Endodermal cell (in vitro differentiated cells): ENCODE data around the gene MTUS2. TPM values are rescaled to one million over a fixed set of nuclear protein-coding genes. Genes with fewer than 3 reads are reported as not detected.

Experiments
- DNase-seq: peaks from one replicate; pipeline ENCODE4 v3.0.0-alpha.2; 2017
- H3K27ac ChIP-seq: 2 replicates; pipeline ENCODE4 v1.5.1; 2013; ENCODE audit warnings: mild to moderate bottlenecking, low read depth, low read length, moderate library complexity
- H3K27me3 ChIP-seq: 2 replicates; pipeline ENCODE4 v1.6.1; 2013; ENCODE audit warnings: mild to moderate bottlenecking, low read length, moderate library complexity; ENCODE audit not compliant: insufficient read depth, control insufficient read depth, poor library complexity, severe bottlenecking
- H3K36me3 ChIP-seq: 2 replicates; pipeline ENCODE4 v1.7.0; 2013; ENCODE audit warnings: mild to moderate bottlenecking, low read length, moderate library complexity; ENCODE audit not compliant: control insufficient read depth, insufficient read depth
- H3K4me1 ChIP-seq: one replicate; pipeline ENCODE4 v1.7.0; 2013; ENCODE audit warnings: low read length; ENCODE audit not compliant: control insufficient read depth, insufficient read depth
- H3K4me3 ChIP-seq: 2 replicates; pipeline ENCODE4 v1.5.1; 2013; ENCODE audit warnings: mild to moderate bottlenecking, low read length, moderate library complexity
- H3K9ac ChIP-seq: 2 replicates; pipeline ENCODE4 v1.6.1; 2013; ENCODE audit warnings: mild to moderate bottlenecking, low read length, moderate library complexity; ENCODE audit not compliant: poor library complexity, severe bottlenecking; ENCODE audit errors: extremely low read depth
- H3K9me3 ChIP-seq: 2 replicates; pipeline ENCODE4 v1.6.1; 2013; ENCODE audit warnings: mild to moderate bottlenecking, low read length, moderate library complexity; ENCODE audit not compliant: control insufficient read depth
- H3K27ac Mint-ChIP-seq: 2 replicates; pipeline ENCODE4 v1.8.0; 2020; ENCODE audit warnings: mixed read lengths
- H3K27me3 Mint-ChIP-seq: 2 replicates; pipeline ENCODE4 v1.8.0; 2021; ENCODE audit warnings: mild to moderate bottlenecking, mixed read lengths; ENCODE audit not compliant: insufficient read depth
- H3K36me3 Mint-ChIP-seq: 2 replicates; pipeline ENCODE4 v1.8.0; 2020; ENCODE audit warnings: low read depth, mixed read lengths
- H3K4me1 Mint-ChIP-seq: 2 replicates; pipeline ENCODE4 v1.8.0; 2020; ENCODE audit warnings: mixed read lengths
- H3K4me3 Mint-ChIP-seq: 2 replicates; pipeline ENCODE4 v1.8.0; 2020; ENCODE audit warnings: mild to moderate bottlenecking, moderate library complexity, mixed read lengths
- H3K9me3 Mint-ChIP-seq: 2 replicates; pipeline ENCODE4 v1.8.0; 2020; ENCODE audit warnings: mild to moderate bottlenecking, mixed read lengths
- CTCF ChIP-seq: fragments of 200-600 bp; sonication (generic); conservative IDR thresholded peaks from 2 replicates; pipeline ENCODE4 v1.5.0; 2021; ENCODE audit warnings: antibody characterized with exemption, mild to moderate bottlenecking
- WGBS, 2 experiments: methylation state at CpG; one replicate each; pipeline versions ENCODE4 v1.1.5 to v1.1.7; 2013; ENCODE audit warnings: missing lambda C conversion rate in 2 of 2, mixed read lengths in 1 of 2; ENCODE audit not compliant: insufficient coverage in 1 of 2, insufficient read length in 1 of 2; 5-methylcytosine and 5-hydroxymethylcytosine counted together
- total RNA-seq, 2 donors: library from RNA; stranded (reverse); fragmentation: NEBNext Ultra II Directional in 1 of 2; extraction: Animal tissue kit (Norgen Biotek cat#: 25700) in 1 of 2; gene quantifications; 2 replicates in 1 of 2; 3 replicates in 1 of 2; pipeline ENCODE4 v1.2.1, GENCODE V29; 2021

MTUS2 gene
- total RNA-seq, 2 donors from 2014 or later, result 1.2 to 1.3 TPM

- no peak overlapping the region for H3K27ac Mint-ChIP-seq
- TF ChIP-seq CTCF, result no peak
Observed at GRCh38 chr13:29005035-29005762, 185.1 kb downstream of the MTUS2 start.

GRCh38 chr13:29005763-29006120, 185.6 kb downstream of the MTUS2 start:
- H3K27ac Mint-ChIP-seq, result peak overlapping the region; percentile 30
- no peak overlapping the region for H3K4me3 ChIP-seq
- 90 to 91% methylated on average over 1 to 2 of the region's 2 CpGs for WGBS, 2 experiments

More at GRCh38 chr13:29005035-29005762, 185.1 kb downstream of the MTUS2 start:
- Mint-ChIP-seq H3K9me3 (peaks cover 6% of the 10 kb centered on the region), H3K36me3 (no peaks in the 10 kb centered on the region), H3K4me3 (no peak overlapping the region), H3K4me1 (peaks cover 25% of the 10 kb centered on the region), H3K27me3 (no peaks in the 10 kb centered on the region)
- no peak overlapping the region for H3K27ac ChIP-seq
- no peak overlapping the region for H3K9ac ChIP-seq
- WGBS, 2 experiments, result 62 to 73% methylated on average over 8 of the region's 8 CpGs
- H3K4me3 ChIP-seq, result no peak overlapping the region
- no peaks in the 10 kb centered on the region for H3K36me3 ChIP-seq
- no peak for DNase-seq
- peaks cover 17% of the 10 kb centered on the region for H3K9me3 ChIP-seq
- no peaks in the 10 kb centered on the region for H3K27me3 ChIP-seq
- H3K4me1 ChIP-seq, result no peaks in the 10 kb centered on the region

GRCh38 chr13:29006359-29006850, 186.3 kb downstream of the MTUS2 start:
- DNase-seq, result no peak
- H3K36me3 Mint-ChIP-seq, result no peaks in the 10 kb centered on the region
- Histone ChIP-seq H3K9me3 (peaks cover 5% of the 10 kb centered on the region), H3K27me3 (no peaks in the 10 kb centered on the region), H3K4me1 (no peaks in the 10 kb centered on the region), H3K9ac (no peak overlapping the region), H3K27ac (no peak overlapping the region), H3K4me3 (no peak overlapping the region), H3K36me3 (no peaks in the 10 kb centered on the region)
- no peak for TF ChIP-seq CTCF
- no peak overlapping the region for H3K4me3 Mint-ChIP-seq
- H3K9me3 Mint-ChIP-seq, result no peaks in the 10 kb centered on the region
- H3K27me3 Mint-ChIP-seq, result no peaks in the 10 kb centered on the region
- 70% methylated on average over 2 of the region's 2 CpGs; no CpG with 5 or more reads in 1 of the 2 experiments for WGBS, 2 experiments
- peaks cover 25% of the 10 kb centered on the region for H3K4me1 Mint-ChIP-seq
- H3K27ac Mint-ChIP-seq, result peak overlapping the region; percentile 30

More at GRCh38 chr13:29005763-29006120, 185.6 kb downstream of the MTUS2 start:
- Histone ChIP-seq H3K9me3 (peaks cover 12% of the 10 kb centered on the region), H3K27ac (no peak overlapping the region), H3K27me3 (no peaks in the 10 kb centered on the region), H3K9ac (no peak overlapping the region), H3K4me1 (no peaks in the 10 kb centered on the region), H3K36me3 (no peaks in the 10 kb centered on the region)
- H3K4me1 Mint-ChIP-seq, result peaks cover 25% of the 10 kb centered on the region
- H3K9me3 Mint-ChIP-seq, result peaks cover 2% of the 10 kb centered on the region
- no peaks in the 10 kb centered on the region for H3K27me3 Mint-ChIP-seq
- H3K36me3 Mint-ChIP-seq, result no peaks in the 10 kb centered on the region
- TF ChIP-seq CTCF, result no peak
- no peak overlapping the region for H3K4me3 Mint-ChIP-seq
- DNase-seq, result no peak
